CMK (cell line): ENCODE measurements around the gene ATG14.
A peak's percentile ranks its signal among the peaks of the same experiment; 100 is the strongest.
"Not testable (repeated sequence)": the region's sequence is repeated elsewhere in the genome, so short reads cannot be mapped to it uniquely, and the experiment has no call there.

ENCODE experiments used
- DNase-seq: peaks from one replicate; pipeline ENCODE4 v3.0.0-alpha.2; 2010; ENCODE audit warnings: low read depth

The ATG14 gene

GRCh38 chr14:55411426-55412389 lies at the start of gene ATG14:
ATG14 (minus strand) TSS chr14:55411830; CDS start chr14:55411822, 8 bp downstream.
- peak; percentile 24 for DNase-seq

DNA sequence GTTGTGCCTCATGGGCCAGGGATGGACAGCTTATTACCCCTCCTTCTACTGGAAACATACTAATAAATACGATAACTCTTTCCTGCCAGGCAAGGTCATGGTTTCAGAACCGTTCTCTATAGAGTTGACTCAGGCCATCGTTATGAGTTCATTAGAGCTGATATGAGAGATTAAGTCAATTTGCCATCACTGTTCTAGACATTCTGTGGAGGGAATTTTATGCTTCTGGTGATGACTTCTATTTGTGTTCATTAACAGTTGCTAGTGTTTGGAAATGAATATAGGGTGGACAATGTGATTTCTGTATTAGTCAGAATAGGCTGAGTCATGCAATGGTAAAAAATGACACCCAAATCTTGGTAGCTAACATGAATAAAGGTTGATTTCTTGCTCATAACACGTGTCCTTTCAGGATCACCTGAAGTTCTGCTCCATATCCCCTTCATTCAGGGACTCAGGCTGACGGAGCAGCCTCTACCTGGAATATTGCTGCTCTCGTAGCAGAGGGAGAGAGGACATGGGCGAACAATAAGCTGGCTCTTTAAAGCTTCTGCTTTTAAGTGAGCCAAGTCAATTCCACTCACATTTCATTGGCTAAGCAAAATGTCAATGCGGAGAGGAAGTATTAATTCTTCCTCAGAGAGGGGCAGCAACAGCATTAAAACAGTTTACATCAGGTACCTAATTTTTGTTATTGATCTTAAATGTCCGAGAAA lies 47.3 kb upstream of the ATG14 start:
- DNase-seq, result no peak

GRCh38 chr14:55457496-55457895 lies 45.9 kb upstream of the ATG14 start:
- no peak for DNase-seq

- not testable (repeated sequence) for DNase-seq
These were observed 44.8 kb upstream of the ATG14 start for GRCh38 chr14:55456411-55456810.

DNA sequence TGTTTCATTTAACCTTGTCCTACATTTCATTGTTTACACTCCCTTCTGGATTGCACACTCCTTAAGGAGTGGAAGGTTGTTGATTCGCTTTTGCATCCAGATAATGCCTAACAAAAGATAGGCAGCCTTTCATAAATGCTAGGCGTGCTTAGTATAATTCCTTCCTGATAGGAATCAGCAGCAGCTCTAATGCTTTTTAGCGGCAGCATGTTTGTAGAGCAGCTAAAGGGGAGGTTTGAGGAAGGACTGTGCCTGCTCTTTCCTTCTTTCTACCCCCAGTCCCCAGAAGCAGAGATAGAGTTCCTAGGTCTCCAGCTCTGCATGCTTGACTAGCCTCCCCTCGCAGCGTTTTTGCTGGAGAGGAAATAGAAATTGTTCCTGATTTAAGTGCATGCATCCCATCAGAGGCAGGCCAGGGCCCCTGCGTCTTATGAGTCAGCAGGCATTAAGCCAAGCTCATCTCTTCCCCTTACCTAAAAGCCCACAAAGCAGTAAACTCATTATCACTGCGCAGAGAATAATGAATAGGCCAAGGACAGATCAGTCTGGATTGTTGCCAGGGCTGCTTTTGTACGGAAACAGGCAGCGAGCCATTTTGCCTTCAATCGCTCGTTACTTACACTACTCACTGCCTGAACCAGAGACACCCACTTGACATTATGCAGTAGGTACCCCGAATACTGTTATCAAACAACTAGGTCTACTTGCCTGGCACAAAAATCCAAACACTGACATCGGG lies 42.8 kb upstream of the ATG14 start:
- DNase-seq, result no peak

DNA sequence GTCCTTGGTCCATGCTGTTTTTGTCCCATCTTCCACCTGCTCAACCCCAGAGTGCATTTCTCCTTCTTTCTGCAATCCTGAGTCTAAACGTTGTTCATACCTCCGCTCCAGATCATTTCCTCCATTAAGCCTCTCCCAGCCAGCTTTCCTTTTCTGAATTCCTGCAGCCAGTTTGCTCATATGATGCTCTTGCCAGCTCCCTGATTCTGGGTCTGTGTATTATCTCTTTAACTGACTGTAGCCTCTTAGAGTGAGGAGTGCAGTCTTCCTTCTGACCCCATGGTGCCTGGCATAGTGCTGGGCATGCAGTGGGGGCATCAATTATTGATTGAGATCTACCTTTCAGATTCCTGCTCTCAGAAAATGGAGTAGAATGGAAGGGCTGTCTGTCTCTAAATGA lies 40.3 kb upstream of the ATG14 start:
- no peak for DNase-seq

DNA sequence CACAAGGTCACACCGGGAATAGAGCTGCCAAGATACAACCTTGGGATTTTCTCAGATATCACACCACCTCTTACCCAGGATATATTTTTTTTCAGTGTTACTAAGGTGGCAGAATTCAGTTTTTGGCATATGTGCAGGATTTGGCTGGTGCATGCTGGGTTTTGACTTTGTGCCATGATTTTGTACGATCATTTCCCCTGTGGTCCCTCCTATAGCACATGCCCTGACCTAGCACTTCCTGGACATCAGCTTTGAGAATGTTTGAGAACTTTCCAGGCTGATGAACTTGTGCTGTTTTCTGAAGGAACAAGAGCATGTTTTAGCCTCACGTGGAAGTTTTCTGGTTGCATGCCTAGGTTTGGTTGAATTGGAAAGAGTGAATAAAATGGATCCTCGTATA lies 39.8 kb upstream of the ATG14 start:
- no peak for DNase-seq

DNA sequence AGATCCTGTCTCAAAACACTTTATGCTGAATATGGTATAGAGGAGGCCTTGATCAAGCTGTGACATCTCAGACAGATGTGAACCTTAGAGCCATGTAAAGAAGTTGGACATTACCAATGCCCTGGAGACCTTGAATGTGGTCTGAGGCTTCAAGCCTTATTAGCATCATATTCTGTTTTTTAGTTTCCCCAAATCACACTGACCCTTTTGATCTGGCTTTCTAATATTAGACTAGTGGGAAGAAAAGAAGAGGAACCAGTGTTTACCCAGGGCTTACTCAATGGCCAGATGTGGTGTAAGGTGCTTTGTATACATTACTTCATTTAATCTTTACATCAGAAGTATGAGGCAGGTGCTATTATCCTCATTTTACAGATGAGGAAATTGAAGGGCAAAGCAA lies 39.4 kb upstream of the ATG14 start:
- DNase-seq, result no peak

GRCh38 chr14:55450539-55450938 lies 38.9 kb upstream of the ATG14 start:
- DNase-seq, result no peak

- DNase-seq, result no peak
These were observed 38.5 kb upstream of the ATG14 start for GRCh38 chr14:55450124-55450523.

DNA sequence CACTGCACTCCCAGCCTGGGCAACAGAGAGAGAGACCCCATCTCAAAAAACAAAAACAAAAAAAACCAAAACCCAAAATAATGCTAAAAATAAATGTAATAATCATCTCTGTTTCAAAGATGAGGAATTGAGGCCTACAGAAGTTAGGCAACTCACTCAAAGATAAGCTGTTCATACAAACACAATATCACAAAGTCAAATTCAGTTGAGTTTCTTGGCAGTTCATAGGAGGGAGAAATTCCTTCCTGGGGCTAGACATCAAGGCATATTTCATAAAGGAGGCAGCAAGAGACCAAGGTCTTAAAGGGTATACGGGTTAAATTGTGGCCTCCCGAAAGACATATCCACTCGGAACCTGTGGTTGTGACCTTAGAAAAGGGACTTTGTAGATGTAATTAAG lies 37.5 kb upstream of the ATG14 start:
- DNase-seq, result no peak

GRCh38 chr14:55448141-55448614 lies 36.5 kb upstream of the ATG14 start:
- no peak for DNase-seq

GRCh38 chr14:55446833-55447232 lies 35.2 kb upstream of the ATG14 start:
- DNase-seq, result no peak

DNA sequence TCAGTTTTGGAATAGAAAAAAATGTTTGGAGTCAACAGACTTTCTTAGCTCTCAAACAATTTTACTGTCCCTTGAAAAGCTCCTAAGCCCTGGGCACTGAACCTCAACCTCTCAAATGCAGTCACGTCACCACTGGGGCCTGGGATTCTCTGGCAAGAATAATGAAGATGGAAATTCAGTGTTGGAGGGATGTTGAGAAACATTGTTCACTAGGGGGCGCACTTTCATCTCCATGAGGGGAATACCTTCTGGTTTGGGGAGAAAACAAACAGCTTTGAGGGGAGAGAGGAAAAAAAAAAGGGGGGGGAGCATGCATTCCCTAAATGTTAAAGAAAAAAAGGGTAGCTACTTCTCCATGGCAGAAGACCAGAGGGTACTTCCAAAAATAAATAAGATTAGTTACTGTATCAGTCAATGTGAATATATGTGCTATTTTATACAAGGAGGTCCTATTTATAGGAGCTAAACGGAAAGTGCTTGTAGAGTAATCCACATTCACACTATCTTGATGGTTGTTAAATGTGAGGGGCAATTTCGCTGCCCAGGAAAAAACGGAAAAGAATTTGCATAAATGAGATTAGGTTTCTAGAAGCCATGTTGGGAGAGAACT lies 34.6 kb upstream of the ATG14 start:
- peak; percentile 34 for DNase-seq

GRCh38 chr14:55441286-55441685 lies 29.7 kb upstream of the ATG14 start:
- DNase-seq, result no peak

- DNase-seq, result no peak
These were observed 28.8 kb upstream of the ATG14 start, which contains the start of gene TBPL2 for GRCh38 chr14:55440385-55440784. TBPL2 (minus strand) TSS chr14:55440616; CDS start chr14:55440449, 167 bp downstream.

- no peak for DNase-seq
These were observed 26.5 kb upstream of the ATG14 start for GRCh38 chr14:55438066-55438683.

GRCh38 chr14:55436931-55437330 lies 25.3 kb upstream of the ATG14 start:
- no peak for DNase-seq

GRCh38 chr14:55436519-55436918 lies 24.9 kb upstream of the ATG14 start:
- no peak for DNase-seq

DNA sequence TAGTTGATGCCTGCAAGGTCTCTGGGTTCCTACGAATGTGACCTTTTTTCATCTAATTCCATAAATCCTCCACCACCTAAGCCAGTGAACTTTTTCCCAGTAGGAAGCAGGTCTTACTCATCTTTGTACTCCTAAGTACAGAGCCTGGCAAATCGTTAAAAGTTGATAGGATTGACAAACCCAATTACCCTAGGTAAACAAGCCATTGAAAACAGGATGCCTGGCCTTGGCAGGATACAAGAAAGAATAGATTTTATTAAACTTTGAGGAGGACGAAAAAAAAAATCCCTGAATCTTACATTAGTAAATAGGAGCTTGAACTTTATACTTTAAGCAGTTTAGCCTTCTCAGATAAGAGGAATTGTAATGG lies 23.2 kb upstream of the ATG14 start:
- no peak for DNase-seq
